HepG2 (cell line): ENCODE data around the gene ANKS1A. TPM values are rescaled to one million over a fixed set of nuclear protein-coding genes. Genes with fewer than 3 reads are reported as not detected.
A peak's percentile ranks its signal among the peaks of the same experiment; 100 is the strongest.

Experiments
- ATAC-seq: fragments of 200-7000 bp; cut with Tn5 transposase; 3 replicates; pipeline ENCODE4 v1.9.1; 2020; ENCODE audit warnings: mild to moderate bottlenecking, moderate library complexity
- BruUV-seq: library from RNA; stranded (reverse); fragments of 400-500 nt; replicated peaks from 2 replicates; lab custom pipeline; 2021; lab: Mats Ljungman, UMichigan
- CTCF ChIA-PET: fragments of 300-600 bp; formaldehyde crosslinking; extraction: SDS; loops from one replicate; lab custom pipeline; 2021; ENCODE audit warnings: low total read pairs, inconsistent platforms, low intra/inter-chr PET ratio; lab: Yijun Ruan, JAX
- POLR2A ChIA-PET: fragments of 350-600 bp; sonication (Branson Sonifier 250); formaldehyde crosslinking; loops from one replicate; lab custom pipeline; 2020; ENCODE audit warnings: antibody characterized with exemption, inconsistent platforms; lab: Yijun Ruan, JAX
- DNase-seq: peaks from one replicate; pipeline ENCODE4 v3.0.0-alpha.2; 2015; ENCODE audit warnings: low spot score
- FAIRE-seq: peaks from 3 replicates; lab custom pipeline; 2011; peaks lifted over from hg19 to GRCh38; lab: Jason Lieb, UNC
- H2AFZ ChIP-seq: one replicate; pipeline ENCODE4 v1.6.1; 2011; ENCODE audit warnings: low read length, inconsistent platforms
- H3K27ac ChIP-seq: fragments of 300-600 bp; 3 replicates; pipeline ENCODE4 v1.8.0; 2011; ENCODE audit warnings: mixed run types, mild to moderate bottlenecking, mixed read lengths, low read length, inconsistent platforms; ENCODE audit not compliant: insufficient read depth; ENCODE audit errors: extremely low read length
- H3K27me3 ChIP-seq, 2 experiments: fragments of 200-600 bp in 1 of 2; 2 replicates in 1 of 2; 3 replicates in 1 of 2; pipeline versions ENCODE4 v1.6.0 to v1.8.0; 2011; ENCODE audit warnings: low read length in 2 of 2, mild to moderate bottlenecking in 2 of 2, moderate library complexity in 2 of 2, inconsistent platforms in 1 of 2; ENCODE audit not compliant: insufficient read depth in 2 of 2, control insufficient read depth in 1 of 2
- H3K36me3 ChIP-seq, 2 experiments: fragments of 200-600 bp in 1 of 2; replicated peaks in 1 of 2; 2 replicates in 1 of 2; 3 replicates in 1 of 2; pipeline versions ENCODE4 v1.5.1 to v1.8.0; 2011; ENCODE audit warnings: low read length in 2 of 2, inconsistent platforms in 1 of 2; ENCODE audit not compliant: insufficient read depth in 2 of 2, control insufficient read depth in 1 of 2
- H3K4me1 ChIP-seq: 2 replicates; pipeline ENCODE4 v1.5.1; 2012; ENCODE audit warnings: low read length, inconsistent platforms; ENCODE audit not compliant: insufficient read depth
- H3K4me2 ChIP-seq: 2 replicates; pipeline ENCODE4 v1.6.0; 2011; ENCODE audit warnings: low read depth, low read length, inconsistent platforms
- H3K4me3 ChIP-seq, 3 experiments: fragments of 200-600 bp in 1 of 3; sonication (generic), shearing (Covaris generic) in 1 of 3; replicated peaks in 1 of 3; 2 replicates each; pipeline ENCODE4 v1.5.1; 2011 to 2016; ENCODE audit warnings: low read length in 3 of 3, inconsistent platforms in 2 of 3, low read depth in 2 of 3, mild to moderate bottlenecking in 2 of 3, control low read depth in 1 of 3, mixed read lengths in 1 of 3; ENCODE audit not compliant: insufficient read depth in 1 of 3
- H3K79me2 ChIP-seq: one replicate; pipeline ENCODE4 v1.6.1; 2011; ENCODE audit warnings: low read length, inconsistent platforms; ENCODE audit not compliant: insufficient read depth
- H3K9ac ChIP-seq: 2 replicates; pipeline ENCODE4 v1.6.0; 2011; ENCODE audit warnings: mild to moderate bottlenecking, low read depth, low read length, inconsistent platforms; ENCODE audit not compliant: insufficient read depth
- H3K9me3 ChIP-seq: 2 replicates; pipeline ENCODE4 v1.5.1; 2012; ENCODE audit warnings: mild to moderate bottlenecking, low read length
- H4K20me1 ChIP-seq: 2 replicates; pipeline ENCODE4 v1.6.0; 2011; ENCODE audit warnings: inconsistent platforms, mild to moderate bottlenecking, low read length, moderate library complexity; ENCODE audit not compliant: insufficient read depth
- ATRX ChIP-seq: sonication (generic); formaldehyde crosslinking; IDR thresholded peaks from 2 replicates; pipeline ENCODE4 v1.4.0; 2020; ENCODE audit warnings: missing genetic modification reagents, borderline replicate concordance
- JDP2 ChIP-seq: sonication (generic); formaldehyde crosslinking; IDR thresholded peaks from 2 replicates; pipeline ENCODE4 v1.8.1; 2022; ENCODE audit warnings: missing genetic modification reagents, borderline replicate concordance
- NFKB2 ChIP-seq: sonication (generic); formaldehyde crosslinking; IDR thresholded peaks from 2 replicates; pipeline ENCODE4 v1.4.0; 2020; ENCODE audit warnings: missing genetic modification reagents, borderline replicate concordance
- PAF1 ChIP-seq: IDR thresholded peaks from 2 replicates; pipeline ENCODE4 v1.6.1; 2016; ENCODE audit warnings: missing genetic modification reagents, missing compliant biosample characterization
- PHF5A ChIP-seq: IDR thresholded peaks from one replicate; pipeline ENCODE4 v1.6.1; 2018; ENCODE audit warnings: low read depth, missing genetic modification reagents; ENCODE audit not compliant: unreplicated experiment
- ZFP36 ChIP-seq: fragments of 150-350 bp; IDR thresholded peaks from 2 replicates; pipeline ENCODE4 v1.6.1; 2018; ENCODE audit warnings: borderline replicate concordance, low read length, low read depth; ENCODE audit not compliant: partially characterized antibody
- WGBS: methylation state at CpG from one replicate; pipeline ENCODE4 v1.1.6; 2017; ENCODE audit warnings: low lambda C conversion rate; 5-methylcytosine and 5-hydroxymethylcytosine counted together
- in situ Hi-C: cut with HindIII; loops from 2 replicates; pipeline ENCODE4 v1.10.0; 2017; ENCODE audit warnings: low pct_unique_long_range_greater_than_20kb; ENCODE audit not compliant: extremely low pct_ligation_motif_present
- intact Hi-C: fragments of 100-400 bp; cut with micrococcal nuclease; formaldehyde crosslinking; loops from one replicate; pipeline ENCODE4 v1.10.0; 2022; ENCODE audit not compliant: unreplicated experiment
- polyA plus RNA-seq, 8 experiments: library from polyadenylated mRNA; depleted of rRNA in 3 of 8; stranded (reverse) in 7 of 8; unstranded in 1 of 8; fragments of >200 nt; fragmentation: Illumina TruSeq in 4 of 8; extraction: Trizol in 4 of 8; gene quantifications; 2 replicates each; pipeline versions ENCODE4 v1.2.1 to v1.2.3, GENCODE V29; 2011 to 2016; ENCODE audit warnings: low read depth in 4 of 8, missing spikeins in 1 of 8, mixed read lengths in 1 of 8; ENCODE audit not compliant: insufficient read depth in 1 of 8
- total RNA-seq, 5 experiments: library from RNA; depleted of rRNA; stranded (reverse); fragments of >200 nt; fragmentation: Illumina TruSeq; extraction: Trizol; gene quantifications; 2 replicates each; pipeline ENCODE4 v1.2.3, GENCODE V29; 2016; ENCODE audit warnings: low read depth in 1 of 5
- TF ChIP-seq, protein P1 (sequence below): sonication (generic); formaldehyde crosslinking; IDR thresholded peaks from 2 replicates; pipeline ENCODE4 v1.9.0; 2021; ENCODE audit warnings: missing genetic modification reagents, borderline replicate concordance

Gene ANKS1A
- total and polyA plus RNA-seq, 2 of the 13 experiments (the other 11 are each of a cell fraction or from before 2014, with no cell fraction given) = 7.2 to 15.1 TPM

GRCh38 chr6:35090734-35091133, 201.7 kb downstream of the ANKS1A start (continued):
- no peak for TF ChIP-seq NFKB2 (CRISPR knock-in tag)
- no peak for TF ChIP-seq PHF5A (CRISPR knock-in tag)
- no peak for TF ChIP-seq ATRX (CRISPR knock-in tag)
- no peak for TF ChIP-seq JDP2 (CRISPR knock-in tag)
- no peak for TF ChIP-seq ZFP36

DNA sequence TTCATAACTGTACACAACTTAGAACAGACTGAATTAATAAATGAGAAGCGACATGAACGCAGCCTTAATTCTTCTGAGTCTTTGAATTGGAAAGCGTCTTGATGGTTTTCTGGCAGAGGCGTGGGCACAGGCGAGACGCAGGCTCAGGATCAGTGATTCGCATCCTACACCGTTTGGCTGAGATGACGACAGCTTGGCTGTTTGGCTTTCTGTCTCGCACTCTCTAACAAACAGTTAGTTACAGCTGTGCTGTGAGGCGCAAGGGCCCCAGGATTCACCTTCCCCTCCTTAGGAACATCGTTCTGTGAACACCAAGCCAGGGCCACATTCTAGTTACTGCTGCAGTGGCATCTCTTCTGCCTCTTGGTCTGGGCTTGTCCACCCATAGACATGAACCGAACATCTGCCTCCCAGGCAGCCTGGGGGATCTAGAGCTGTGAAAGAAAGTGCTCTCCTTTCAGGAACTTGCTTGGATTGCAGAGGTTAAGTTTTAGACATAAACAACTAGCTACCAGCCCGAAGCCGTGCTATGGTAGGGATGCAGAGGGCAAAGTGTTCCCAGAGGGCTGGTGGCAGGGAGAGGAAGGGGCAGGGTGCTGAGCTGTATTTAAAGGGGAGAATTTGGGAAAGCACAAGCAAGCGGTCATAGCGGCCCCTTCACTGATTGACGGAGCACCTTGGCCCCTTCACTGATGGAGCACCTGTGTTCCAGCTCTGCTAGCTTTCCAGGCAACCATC, 202.5 kb downstream of the ANKS1A start:
- FAIRE-seq = no peak
- intact Hi-C loops = no loop called here
- CTCF ChIA-PET = no interaction called here
- Histone ChIP-seq H3K9ac (no peak overlapping the region), H3K27ac (no peak overlapping the region), H3K4me3 (no peak overlapping the region), H3K36me3 (peaks cover 6 to 12% of the 10 kb centered on the region in 2 experiments; a peak in 3 of 5 replicates), H3K79me2 (no peaks in the 10 kb centered on the region), H3K9me3 (no peaks in the 10 kb centered on the region), H4K20me1 (no peaks in the 10 kb centered on the region), H3K4me2 (no peak overlapping the region), H3K27me3 (no peaks in the 10 kb centered on the region), H3K4me1 (peaks cover 13% of the 10 kb centered on the region), H2AFZ (no peak overlapping the region)
- 94% methylated on average over 18 of the region's 18 CpGs for WGBS
- POLR2A ChIA-PET = no interaction called here
- no peak for DNase-seq
- in situ Hi-C loops = no loop called here
- TF ChIP-seq, protein P1, sequence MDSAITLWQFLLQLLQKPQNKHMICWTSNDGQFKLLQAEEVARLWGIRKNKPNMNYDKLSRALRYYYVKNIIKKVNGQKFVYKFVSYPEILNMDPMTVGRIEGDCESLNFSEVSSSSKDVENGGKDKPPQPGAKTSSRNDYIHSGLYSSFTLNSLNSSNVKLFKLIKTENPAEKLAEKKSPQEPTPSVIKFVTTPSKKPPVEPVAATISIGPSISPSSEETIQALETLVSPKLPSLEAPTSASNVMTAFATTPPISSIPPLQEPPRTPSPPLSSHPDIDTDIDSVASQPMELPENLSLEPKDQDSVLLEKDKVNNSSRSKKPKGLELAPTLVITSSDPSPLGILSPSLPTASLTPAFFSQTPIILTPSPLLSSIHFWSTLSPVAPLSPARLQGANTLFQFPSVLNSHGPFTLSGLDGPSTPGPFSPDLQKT (CRISPR knock-in tag) = no peak
- 0 out of 2 replicates have a peak, but pooled peaks have one; percentile 47 for TF ChIP-seq PAF1 (CRISPR knock-in tag)
- BruUV-seq = no TSS peak
- no peak for ATAC-seq
